Nephron (organoid): ENCODE results near the gene STXBP5L.
"Not testable (repeated sequence)": the region's sequence is repeated elsewhere in the genome, so short reads cannot be mapped to it uniquely, and the experiment has no call there.

Experiments used
- H3K27ac Mint-ChIP-seq, 3 experiments: 2 replicates each; pipeline ENCODE4 v1.8.0; 2020; ENCODE audit warnings: mixed read lengths in 3 of 3, mild to moderate bottlenecking in 2 of 3, moderate library complexity in 1 of 3
- H3K27me3 Mint-ChIP-seq: 2 replicates; pipeline ENCODE4 v1.8.0; 2021; ENCODE audit warnings: low read depth, mild to moderate bottlenecking, moderate library complexity, mixed read lengths
- H3K36me3 Mint-ChIP-seq: 2 replicates; pipeline ENCODE4 v1.8.0; 2020; ENCODE audit warnings: low read depth, mixed read lengths
- H3K4me1 Mint-ChIP-seq: 2 replicates; pipeline ENCODE4 v1.8.0; 2020; ENCODE audit warnings: mixed read lengths
- H3K4me3 Mint-ChIP-seq, 3 experiments: 2 replicates each; pipeline ENCODE4 v1.8.0; 2020; ENCODE audit warnings: mild to moderate bottlenecking in 3 of 3, mixed read lengths in 3 of 3, moderate library complexity in 2 of 3
- H3K9me3 Mint-ChIP-seq: 2 replicates; pipeline ENCODE4 v1.8.0; 2020; ENCODE audit warnings: mixed read lengths
- CTCF ChIP-seq, 3 experiments: fragments of 200-600 bp; sonication (generic); IDR thresholded peaks; one replicate each; pipeline ENCODE4 v1.5.0; 2021; ENCODE audit warnings: antibody characterized with exemption in 3 of 3; ENCODE audit not compliant: unreplicated experiment in 3 of 3

The STXBP5L gene

GRCh38 chr3:121064121-121064520, 156.1 kb downstream of the STXBP5L start:
- no peak overlapping the region for H3K27ac Mint-ChIP-seq
- H3K36me3 Mint-ChIP-seq = no peaks in the 10 kb centered on the region
- no peak for TF ChIP-seq CTCF (IDR thresholded peaks at IDR 0.05; ENCODE audit: unreplicated experiment in 3 of 3)
- H3K9me3 Mint-ChIP-seq = no peaks in the 10 kb centered on the region
- no peak overlapping the region for H3K4me3 Mint-ChIP-seq
- no peaks in the 10 kb centered on the region for H3K4me1 Mint-ChIP-seq
- H3K27me3 Mint-ChIP-seq = no peaks in the 10 kb centered on the region

DNA sequence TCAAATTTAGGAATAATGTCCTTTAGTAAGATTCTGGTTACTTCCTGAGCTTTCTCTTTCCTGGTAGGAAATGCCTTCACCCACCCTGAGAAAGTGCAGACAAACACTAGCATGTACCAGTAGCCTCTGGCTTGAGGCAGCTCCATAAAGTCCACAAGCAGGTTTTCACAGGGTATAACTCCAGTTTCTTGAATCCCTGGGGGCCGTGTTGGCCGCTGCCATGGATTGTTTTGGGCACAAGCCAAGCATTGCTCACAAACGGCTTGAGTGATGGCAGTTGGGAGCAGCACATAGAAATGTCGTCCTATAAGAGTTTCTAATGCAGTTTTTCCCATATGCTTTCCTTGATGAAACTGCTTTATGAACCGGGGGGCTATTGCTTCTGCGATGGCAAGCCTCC, 164.1 kb downstream of the STXBP5L start:
- H3K27ac Mint-ChIP-seq = peak overlapping the region in 2 of 3 experiments; percentile 12 to 43
- no peak for TF ChIP-seq CTCF (IDR thresholded peaks at IDR 0.05; ENCODE audit: unreplicated experiment in 3 of 3)

GRCh38 chr3:121073011-121073410, 165.0 kb downstream of the STXBP5L start:
- Mint-ChIP-seq H3K27me3 (no peaks in the 10 kb centered on the region), H3K36me3 (no peaks in the 10 kb centered on the region), H3K9me3 (peaks cover 4% of the 10 kb centered on the region), H3K4me1 (peaks cover 9% of the 10 kb centered on the region), H3K4me3 (no peak overlapping the region), H3K27ac (peak overlapping the region in 2 of 3 experiments; percentile 12 to 43)
- no peak for TF ChIP-seq CTCF (IDR thresholded peaks at IDR 0.05; ENCODE audit: unreplicated experiment in 3 of 3)

More for the DNA sequence above, 164.1 kb downstream of the STXBP5L start:
- Mint-ChIP-seq H3K36me3 (no peaks in the 10 kb centered on the region), H3K4me3 (no peak overlapping the region), H3K27me3 (no peaks in the 10 kb centered on the region), H3K4me1 (peaks cover 9% of the 10 kb centered on the region), H3K9me3 (no peaks in the 10 kb centered on the region)

- TF ChIP-seq CTCF (IDR thresholded peaks at IDR 0.05; ENCODE audit: unreplicated experiment in 3 of 3) = no peak
- Mint-ChIP-seq H3K4me1 (peaks cover 9% of the 10 kb centered on the region), H3K27ac (no peak overlapping the region), H3K27me3 (no peaks in the 10 kb centered on the region), H3K4me3 (no peak overlapping the region), H3K36me3 (no peaks in the 10 kb centered on the region), H3K9me3 (peaks cover 4% of the 10 kb centered on the region)
Observed at GRCh38 chr3:121075191-121075590, 167.2 kb downstream of the STXBP5L start.

DNA sequence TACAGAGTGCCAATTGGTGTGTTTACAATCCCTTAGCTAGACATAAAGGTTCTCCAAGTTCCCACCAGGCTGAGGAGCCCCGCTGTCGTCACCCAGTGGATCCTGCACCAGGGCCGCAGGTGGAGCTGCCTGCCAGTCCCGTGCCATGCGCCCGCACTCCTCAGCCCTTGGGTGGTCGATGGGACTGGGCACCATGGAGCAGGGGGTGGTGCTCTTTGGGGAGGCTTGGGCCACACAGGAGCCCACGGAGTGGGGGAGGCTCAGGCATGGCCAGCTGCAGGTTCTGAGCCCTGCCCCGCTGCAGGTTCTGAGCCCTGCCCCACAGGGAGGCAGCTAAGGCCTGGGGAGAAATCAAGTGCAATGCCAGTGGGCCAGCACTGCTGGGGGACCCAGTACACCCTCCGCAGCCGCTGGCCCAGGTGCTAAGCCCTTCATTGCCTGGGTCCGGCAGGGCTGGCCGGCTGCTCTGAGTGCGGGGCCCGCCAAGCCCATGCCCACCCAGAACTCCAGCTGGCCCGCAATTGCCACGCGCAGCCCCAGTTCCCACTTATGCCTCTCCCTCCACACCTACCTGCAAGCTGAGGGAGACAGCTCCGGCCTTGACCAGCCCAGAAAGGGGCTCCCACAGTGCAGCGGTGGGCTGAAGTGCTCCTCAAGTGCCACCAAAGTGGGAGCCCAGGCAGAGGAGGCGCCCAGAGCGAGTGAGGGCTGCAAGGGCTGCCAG, 170.5 kb downstream of the STXBP5L start:
- H3K36me3 Mint-ChIP-seq, H3K4me3 Mint-ChIP-seq, H3K27me3 Mint-ChIP-seq: not testable (repeated sequence)

GRCh38 chr3:121096953-121097352, 188.9 kb downstream of the STXBP5L start:
- Mint-ChIP-seq H3K4me1 (no peaks in the 10 kb centered on the region), H3K9me3 (peaks cover 7% of the 10 kb centered on the region), H3K36me3 (no peaks in the 10 kb centered on the region), H3K27me3 (no peaks in the 10 kb centered on the region), H3K4me3 (no peak overlapping the region), H3K27ac (no peak overlapping the region)
- no peak for TF ChIP-seq CTCF (IDR thresholded peaks at IDR 0.05; ENCODE audit: unreplicated experiment in 3 of 3)

More for the DNA sequence above, 170.5 kb downstream of the STXBP5L start:
- H3K4me1 Mint-ChIP-seq, H3K27ac Mint-ChIP-seq: not testable (repeated sequence)
- peaks cover 10% of the 10 kb centered on the region for H3K9me3 Mint-ChIP-seq

- H3K4me1 Mint-ChIP-seq, H3K27me3 Mint-ChIP-seq, H3K36me3 Mint-ChIP-seq, H3K9me3 Mint-ChIP-seq, H3K27ac Mint-ChIP-seq, H3K4me3 Mint-ChIP-seq: not testable (repeated sequence)
Observed at GRCh38 chr3:121111086-121111485, 203.1 kb downstream of the STXBP5L start.
